OCI-LY1 (cell line): Measurements from ENCODE around the gene CDH1.

Experiments
- CTCF ChIP-seq: fragments of 200-600 bp; sonication (generic), shearing (Covaris generic); IDR thresholded peaks from 2 replicates; pipeline ENCODE4 v1.5.1; 2017; ENCODE audit warnings: mild to moderate bottlenecking, antibody characterized with exemption, low read length, moderate library complexity, mixed read lengths
- EZH2 ChIP-seq: fragments of 200-600 bp; sonication (generic), shearing (Covaris generic); IDR thresholded peaks from 2 replicates; pipeline ENCODE4 v1.8.0; 2017; ENCODE audit warnings: borderline replicate concordance, mixed run types, mild to moderate bottlenecking, antibody characterized with exemption, low read length, moderate library complexity, mixed read lengths

GRCh38 chr16:68736561-68736960, 531 bp upstream of the CDH1 start:
- TF ChIP-seq CTCF (no peak), EZH2 (no peak)
